ENCODE measurements around the gene MOGAT1. TPM values are rescaled to one million over a fixed set of nuclear protein-coding genes. Genes with fewer than 3 reads are reported as not detected.

Gene MOGAT1
- total and polyA plus RNA-seq, 2 of the 13 experiments (the other 11 are each of a cell fraction or from before 2014, with no cell fraction given): 0.98 to 4.3 TPM

DNA sequence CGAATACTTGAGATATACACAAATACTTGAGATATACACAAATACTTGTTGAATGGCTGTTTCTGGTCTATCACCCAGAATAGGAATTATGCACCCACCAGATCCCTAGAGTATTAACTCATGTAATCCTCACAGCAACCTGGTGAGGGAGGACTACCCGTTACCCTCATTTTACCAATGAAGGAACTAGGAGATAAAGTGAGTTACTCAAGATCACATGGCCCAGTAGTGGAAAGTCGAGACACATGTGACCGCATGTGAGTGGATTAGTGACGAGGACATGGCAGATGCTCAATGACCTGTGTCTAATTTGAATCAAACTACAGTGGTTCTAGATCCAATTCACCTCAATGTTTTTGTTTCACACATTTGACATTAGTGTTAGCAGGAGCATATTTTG lies 2.4 kb downstream of the MOGAT1 start:
- ATAC-seq (no peak), DNase-seq (ENCODE audit: low spot score) (no peak), FAIRE-seq (no peak)
- no peaks in the 10 kb centered on the region for H3K36me3 ChIP-seq (replicated peaks in 1 of 2; ENCODE audit: control insufficient read depth in 1 of 2, insufficient read depth in 2 of 2, low read length in 2 of 2)
- intact Hi-C loops (cut with micrococcal nuclease; ENCODE audit: unreplicated experiment): no loop called here
- H3K4me1 ChIP-seq (ENCODE audit: insufficient read depth, low read length): peaks cover 45% of the 10 kb centered on the region
- no peaks in the 10 kb centered on the region for H4K20me1 ChIP-seq (ENCODE audit: insufficient read depth, low read length)
- H3K79me2 ChIP-seq (ENCODE audit: insufficient read depth, low read length): peaks cover 4% of the 10 kb centered on the region
- no peak overlapping the region for H2AFZ ChIP-seq (ENCODE audit: low read length)
- H3K4me2 ChIP-seq (ENCODE audit: low read depth, low read length): no peak overlapping the region
- H3K9ac ChIP-seq (ENCODE audit: insufficient read depth, low read depth, low read length): no peak overlapping the region
- no peak overlapping the region for H3K27ac ChIP-seq (ENCODE audit: extremely low read length, insufficient read depth, low read length)
- ChIA-PET POLR2A (no interaction called here), CTCF (ENCODE audit: low intra/inter-chr PET ratio, low total read pairs) (no interaction called here)
- BruUV-seq (replicated peaks): no TSS peak
- no peaks in the 10 kb centered on the region for H3K9me3 ChIP-seq (ENCODE audit: low read length)
- H3K4me3 ChIP-seq (replicated peaks in 1 of 3; ENCODE audit: insufficient read depth in 1 of 3, low read depth in 2 of 3, low read length in 3 of 3): no peak overlapping the region
- WGBS (ENCODE audit: low lambda C conversion rate): 99% methylated on average over 5 of the region's 5 CpGs
- in situ Hi-C loops (cut with HindIII; ENCODE audit: extremely low pct_ligation_motif_present, low pct_unique_long_range_greater_than_20kb): no loop called here
- TF ChIP-seq HOMEZ (CRISPR knock-in tag; IDR thresholded peaks at IDR 0.05; ENCODE audit: low read depth): peak; percentile 47; the same call in 1 of the 2 replicates
- TF ChIP-seq SALL1 (CRISPR knock-in tag; IDR thresholded peaks at IDR 0.05): no peak
- TF ChIP-seq MNT (IDR thresholded peaks at IDR 0.05): peak; percentile 37; the same call in 1 of the 2 replicates
- H3K27me3 ChIP-seq (ENCODE audit: control insufficient read depth in 1 of 2, insufficient read depth in 2 of 2, low read length in 2 of 2): no peaks in the 10 kb centered on the region; a peak in 1 of 5 replicates

- BruUV-seq (replicated peaks): no TSS peak
- no peak overlapping the region for H3K4me3 ChIP-seq (replicated peaks in 1 of 3; ENCODE audit: insufficient read depth in 1 of 3, low read depth in 2 of 3, low read length in 3 of 3)
- H3K27me3 ChIP-seq (ENCODE audit: control insufficient read depth in 1 of 2, insufficient read depth in 2 of 2, low read length in 2 of 2): no peaks in the 10 kb centered on the region
- H3K9ac ChIP-seq (ENCODE audit: insufficient read depth, low read depth, low read length): no peak overlapping the region
- 87% methylated on average over 3 of the region's 3 CpGs for WGBS (ENCODE audit: low lambda C conversion rate)
- peak; percentile 68 for ATAC-seq
- H3K4me2 ChIP-seq (ENCODE audit: low read depth, low read length): no peak overlapping the region
- no peak overlapping the region for H3K27ac ChIP-seq (ENCODE audit: extremely low read length, insufficient read depth, low read length)
- no peaks in the 10 kb centered on the region for H4K20me1 ChIP-seq (ENCODE audit: insufficient read depth, low read length)
- no peak for TF ChIP-seq KLF9 (CRISPR knock-in tag; IDR thresholded peaks at IDR 0.05; ENCODE audit: low read depth)
- TF ChIP-seq MAFK (conservative IDR thresholded peaks at IDR 0.05 in 1 of 2, IDR thresholded peaks at IDR 0.05 in 1 of 2; ENCODE audit: low read length in 2 of 2): 0 out of 4 replicates have a peak, but pooled peaks of 1 of the 2 experiments have one; percentile 9
- in situ Hi-C loops (cut with HindIII; ENCODE audit: extremely low pct_ligation_motif_present, low pct_unique_long_range_greater_than_20kb): loop anchor here (25.0 kb wide), 1 partner anchor 409 kb away; no protein-coding TSS in a partner anchor
- intact Hi-C loops (cut with micrococcal nuclease; ENCODE audit: unreplicated experiment): no loop called here
- H3K79me2 ChIP-seq (ENCODE audit: insufficient read depth, low read length): no peaks in the 10 kb centered on the region
- DNase-seq (ENCODE audit: low spot score): no peak
- ChIA-PET CTCF (ENCODE audit: low intra/inter-chr PET ratio, low total read pairs) (no interaction called here), POLR2A (no interaction called here)
- FAIRE-seq: no peak
- H2AFZ ChIP-seq (ENCODE audit: low read length): no peak overlapping the region
- no peaks in the 10 kb centered on the region for H3K36me3 ChIP-seq (replicated peaks in 1 of 2; ENCODE audit: control insufficient read depth in 1 of 2, insufficient read depth in 2 of 2, low read length in 2 of 2)
- no peaks in the 10 kb centered on the region for H3K9me3 ChIP-seq (ENCODE audit: low read length)
- H3K4me1 ChIP-seq (ENCODE audit: insufficient read depth, low read length): peaks cover 10% of the 10 kb centered on the region; the same call in 1 of the 2 replicates
Measured at GRCh38 chr2:222677981-222678380, 6.5 kb downstream of the MOGAT1 start.

All from HepG2 (cell line).